CD1c-positive myeloid dendritic cell (primary cell): Measurements from ENCODE around the gene ZNF530.

ENCODE experiments used
- DNase-seq: peaks from one replicate; pipeline ENCODE4 v3.0.0-alpha.2; 2016; ENCODE audit errors: extremely low spot score

ZNF530 gene

DNA sequence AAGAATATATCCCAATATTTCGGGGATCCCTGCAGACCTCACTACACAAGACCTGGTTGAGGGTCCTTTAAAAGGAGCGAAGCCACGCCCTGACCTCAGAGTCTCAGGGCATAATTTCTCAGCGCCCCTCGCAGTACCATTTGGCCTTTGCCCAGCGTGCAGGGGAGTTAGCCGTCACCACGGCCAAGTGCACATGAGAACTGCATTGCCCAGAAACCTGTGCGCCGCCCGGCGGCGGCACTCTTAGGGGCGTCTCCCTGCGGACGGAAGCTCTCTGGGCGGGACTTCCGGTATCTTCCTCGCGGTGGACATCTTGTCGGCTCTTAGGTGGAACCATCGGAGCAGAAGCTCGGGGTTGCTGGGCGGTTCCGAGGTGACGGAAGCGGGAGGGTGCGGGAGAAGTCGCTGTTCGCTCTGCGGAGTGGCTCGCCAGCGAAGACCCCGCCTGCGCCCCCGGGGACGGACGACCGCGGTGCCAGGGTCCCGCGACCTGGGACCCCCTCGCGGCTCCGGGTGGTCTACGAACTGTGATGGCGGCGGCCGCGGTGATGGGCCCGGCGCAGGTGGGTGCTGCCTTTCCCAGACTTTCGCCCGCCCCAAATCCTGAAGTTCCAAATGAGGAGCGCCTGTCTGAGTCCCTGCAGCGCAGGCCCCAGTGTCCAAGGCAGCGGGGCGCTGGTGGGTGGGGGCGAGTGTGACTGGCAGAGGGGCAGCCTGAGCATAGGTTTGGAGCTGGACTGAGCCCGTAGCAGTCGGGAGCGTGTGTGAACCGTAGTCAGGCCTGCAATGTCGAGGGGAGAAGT lies 14.5 kb downstream of the ZNF530 start, which contains the start of gene ZNF134:
Gene ZNF134, plus strand, starts transcription at position 302 of the 803 bp plus-strand sequence. CDS start 5,227 bp downstream, outside the sequence.
- DNase-seq, result peak; percentile 96

GRCh38 chr19:57615346-57615745 lies 15.7 kb downstream of the ZNF530 start:
- DNase-seq, result no peak

DNA sequence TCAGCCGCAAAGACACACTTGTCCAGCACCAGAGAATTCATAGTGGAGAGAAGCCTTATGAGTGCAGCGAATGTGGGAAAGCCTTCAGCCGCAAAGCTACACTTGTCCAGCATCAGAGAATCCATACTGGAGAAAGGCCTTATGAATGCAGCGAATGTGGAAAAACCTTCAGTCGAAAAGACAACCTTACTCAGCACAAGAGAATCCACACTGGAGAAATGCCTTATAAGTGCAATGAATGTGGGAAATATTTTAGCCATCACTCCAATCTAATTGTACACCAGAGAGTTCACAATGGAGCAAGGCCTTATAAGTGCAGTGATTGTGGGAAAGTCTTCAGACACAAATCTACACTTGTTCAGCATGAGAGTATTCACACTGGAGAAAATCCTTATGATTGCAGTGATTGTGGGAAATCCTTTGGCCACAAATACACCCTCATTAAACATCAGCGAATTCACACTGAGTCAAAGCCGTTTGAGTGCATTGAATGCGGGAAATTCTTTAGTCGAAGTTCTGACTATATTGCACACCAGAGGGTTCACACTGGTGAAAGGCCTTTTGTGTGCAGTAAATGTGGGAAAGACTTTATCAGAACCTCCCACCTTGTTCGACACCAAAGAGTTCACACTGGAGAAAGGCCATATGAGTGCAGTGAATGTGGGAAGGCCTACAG lies 21.1 kb downstream of the ZNF530 start:
- DNase-seq, result no peak

DNA sequence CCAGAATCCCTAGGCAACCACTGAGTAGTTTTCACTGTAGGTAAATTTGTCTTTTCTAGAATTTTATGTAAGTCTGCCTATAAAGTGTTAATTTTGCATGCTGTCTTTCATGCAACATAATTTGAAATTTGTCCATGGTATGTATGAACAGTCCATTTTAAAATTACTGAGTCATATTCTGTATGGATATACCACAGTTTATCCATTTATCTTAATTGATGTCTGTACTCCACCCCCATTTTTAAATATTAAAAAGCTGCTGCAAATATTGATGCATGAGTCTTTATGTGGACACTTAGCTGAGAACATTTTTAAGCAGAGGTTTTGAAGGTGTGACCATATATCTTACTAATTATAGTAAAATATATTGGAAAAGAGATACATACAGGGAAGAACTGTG lies 23.4 kb downstream of the ZNF530 start:
- no peak for DNase-seq

DNA sequence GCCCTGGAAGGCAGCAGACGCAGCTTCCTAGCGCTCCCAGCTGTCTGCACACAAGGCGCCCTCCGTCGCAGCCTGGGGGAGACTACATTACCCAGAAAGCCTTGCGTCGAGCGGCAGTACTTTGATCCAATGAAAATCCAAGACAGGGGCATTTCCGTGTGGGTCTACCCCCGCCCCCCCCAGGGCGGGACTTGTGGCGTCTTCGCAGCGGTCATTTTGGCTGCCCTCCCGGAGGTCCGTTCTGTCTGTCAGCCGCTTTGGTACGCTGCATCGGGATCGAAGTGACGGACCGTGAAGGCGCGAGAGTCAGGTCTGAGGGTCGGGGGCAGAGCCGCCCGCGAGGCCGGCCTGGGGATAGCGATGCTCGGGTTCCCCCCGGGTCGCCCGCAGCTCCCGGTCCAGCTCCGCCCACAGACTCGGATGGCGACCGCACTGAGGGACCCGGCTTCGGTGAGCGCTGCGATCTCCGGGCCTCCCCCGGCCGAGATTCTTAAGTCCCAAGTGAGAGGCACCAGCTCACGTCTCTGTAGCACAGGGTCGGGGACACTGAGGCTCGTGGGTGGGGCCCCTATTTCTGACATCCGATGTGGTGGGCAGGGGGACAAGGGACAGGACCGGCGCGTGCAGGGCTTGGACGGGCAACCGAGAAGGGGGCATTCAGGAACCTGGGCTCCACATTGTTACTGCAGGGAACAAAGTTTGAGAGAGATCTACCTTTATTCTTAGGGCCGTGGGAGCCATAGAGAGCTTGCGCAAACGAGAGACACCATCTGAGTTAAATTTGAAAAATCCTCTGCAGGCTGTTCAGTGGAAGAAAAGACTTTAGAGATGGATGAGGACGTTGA lies 33.5 kb downstream of the ZNF530 start, which contains the start of gene ZNF211:
Gene ZNF211, plus strand, starts transcription at position 182 of the 845 bp plus-strand sequence. Its CDS starts 179 bp downstream, at position 361.
- peak; percentile 97 for DNase-seq

- no peak for DNase-seq
Observed at GRCh38 chr19:57633832-57634131, 34.1 kb downstream of the ZNF530 start.

DNA sequence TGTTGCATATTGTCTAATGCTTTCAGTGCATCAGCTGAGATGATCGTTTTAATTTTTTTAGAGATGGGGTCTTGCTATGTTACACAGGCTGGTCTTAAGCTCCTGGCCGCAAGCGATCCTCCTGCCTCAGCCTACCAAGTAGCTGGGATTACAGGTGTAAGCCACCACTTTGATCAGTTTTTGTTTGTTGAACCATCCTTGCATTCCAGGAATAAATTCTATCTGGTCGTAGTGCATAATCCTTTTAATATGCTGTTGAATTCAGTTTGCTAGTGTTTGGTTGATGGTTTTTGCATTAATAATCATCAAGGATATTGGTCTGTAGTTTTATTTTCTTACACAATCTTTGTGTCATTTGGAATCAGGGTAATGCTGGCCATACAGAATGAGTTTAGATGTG lies 37.7 kb downstream of the ZNF530 start:
- DNase-seq, result no peak

- no peak for DNase-seq
Observed at GRCh38 chr19:57641715-57642234, 42.1 kb downstream of the ZNF530 start.

- no peak for DNase-seq
Observed at GRCh38 chr19:57642396-57643046, 42.8 kb downstream of the ZNF530 start.

GRCh38 chr19:57643734-57644133 lies 44.0 kb downstream of the ZNF530 start:
- no peak for DNase-seq

GRCh38 chr19:57648331-57649003 lies 48.8 kb downstream of the ZNF530 start:
- no peak for DNase-seq

DNA sequence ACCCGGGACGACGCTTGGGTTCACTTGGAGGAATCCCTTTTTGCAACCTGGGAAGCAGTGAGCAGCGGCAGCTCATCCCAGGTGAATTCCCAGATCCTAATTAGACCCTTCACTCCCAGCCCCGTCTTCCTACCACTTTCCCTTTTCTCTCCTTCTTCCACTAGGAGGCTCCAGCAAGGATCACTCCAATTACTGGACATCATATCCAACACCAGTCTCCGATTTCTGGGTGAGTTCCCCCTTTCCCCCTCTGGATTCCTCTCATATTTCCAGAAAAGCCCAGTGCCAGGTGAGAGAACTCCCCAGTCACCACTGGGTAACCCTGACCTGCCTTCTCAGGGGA lies 51.9 kb downstream of the ZNF530 start:
- no peak for DNase-seq

DNA sequence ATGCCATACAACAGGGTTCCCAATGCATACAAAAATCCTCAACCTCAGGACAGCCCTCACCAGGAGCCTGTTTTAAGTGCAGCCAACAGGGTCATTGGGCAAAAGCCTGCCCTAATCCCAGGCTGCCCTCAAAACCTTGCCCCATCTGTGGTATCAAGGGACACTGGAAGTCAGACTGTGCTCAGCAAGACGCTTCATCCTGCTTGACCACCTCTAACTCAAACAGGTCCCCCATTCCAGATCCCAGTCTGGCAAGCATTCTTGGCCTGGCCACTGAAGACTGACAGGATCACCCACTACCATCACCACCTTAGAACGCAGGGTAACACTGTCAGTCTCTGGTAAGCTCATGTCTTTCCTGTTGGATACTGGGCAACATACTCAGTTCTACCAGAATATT lies 54.0 kb downstream of the ZNF530 start:
- DNase-seq, result no peak

DNA sequence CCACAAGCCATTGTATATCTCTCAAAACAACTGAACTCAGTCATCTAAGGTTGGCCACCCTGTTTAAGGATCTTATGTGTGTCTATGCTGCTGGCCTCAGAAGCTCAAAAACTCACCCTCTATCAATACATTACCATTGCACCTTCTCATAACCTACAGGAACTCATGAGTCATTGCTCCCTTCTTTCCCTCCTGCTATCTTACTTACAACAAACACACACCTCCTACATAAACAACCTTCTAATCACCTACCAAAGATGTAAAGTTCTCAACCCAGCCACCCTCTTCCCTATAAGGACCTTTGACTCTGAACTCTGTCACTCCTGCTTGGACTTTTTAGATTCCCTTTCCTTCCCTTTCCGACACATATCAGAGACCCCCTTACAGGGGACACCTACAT lies 55.8 kb downstream of the ZNF530 start:
- no peak for DNase-seq

- DNase-seq, result no peak
Observed at GRCh38 chr19:57656346-57656745, 56.7 kb downstream of the ZNF530 start.
